HG03135 (cell line): ENCODE measurements around the gene TRIM61.
"Not testable (repeated sequence)": the region's sequence is repeated elsewhere in the genome, so short reads cannot be mapped to it uniquely, and the experiment has no call there.

Experiments used
- ATAC-seq: cut with Tn5 transposase; IDR thresholded peaks from one replicate; pipeline ENCODE4 v1.9.1; 2021; ENCODE audit warnings: mild to moderate bottlenecking, moderate library complexity; ENCODE audit not compliant: unreplicated experiment

The TRIM61 gene

GRCh38 chr4:164959421-164959820, 18.0 kb downstream of the TRIM61 start:
- ATAC-seq, result not testable (repeated sequence)

GRCh38 chr4:164956766-164957643, 20.5 kb downstream of the TRIM61 start:
- ATAC-seq, result peak; percentile 100

- ATAC-seq, result no peak
Measured at GRCh38 chr4:164955107-164955805, 22.2 kb downstream of the TRIM61 start.

GRCh38 chr4:164952551-164952950, 24.9 kb downstream of the TRIM61 start:
- ATAC-seq, result no peak

- no peak for ATAC-seq
Measured at GRCh38 chr4:164949448-164950143, 27.9 kb downstream of the TRIM61 start.

DNA sequence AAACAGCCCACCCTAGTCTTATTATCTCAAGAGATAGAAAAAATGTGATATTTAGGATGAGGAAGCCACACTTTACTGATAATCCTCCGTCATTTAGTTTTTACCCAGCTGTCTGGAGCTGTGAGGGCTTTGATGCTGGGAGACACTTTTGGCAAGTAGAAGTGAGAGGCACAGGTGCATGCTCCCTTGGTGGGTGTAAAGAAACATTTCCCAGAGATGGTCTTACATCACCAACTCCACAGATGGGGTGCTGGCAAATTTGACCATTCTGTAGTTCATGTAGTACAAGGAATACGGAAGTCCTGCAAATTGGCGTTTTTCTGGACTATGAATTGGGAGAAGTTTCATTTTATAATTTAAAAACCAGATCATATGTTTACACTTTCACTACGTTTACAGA, 28.5 kb downstream of the TRIM61 start:
- no peak for ATAC-seq

DNA sequence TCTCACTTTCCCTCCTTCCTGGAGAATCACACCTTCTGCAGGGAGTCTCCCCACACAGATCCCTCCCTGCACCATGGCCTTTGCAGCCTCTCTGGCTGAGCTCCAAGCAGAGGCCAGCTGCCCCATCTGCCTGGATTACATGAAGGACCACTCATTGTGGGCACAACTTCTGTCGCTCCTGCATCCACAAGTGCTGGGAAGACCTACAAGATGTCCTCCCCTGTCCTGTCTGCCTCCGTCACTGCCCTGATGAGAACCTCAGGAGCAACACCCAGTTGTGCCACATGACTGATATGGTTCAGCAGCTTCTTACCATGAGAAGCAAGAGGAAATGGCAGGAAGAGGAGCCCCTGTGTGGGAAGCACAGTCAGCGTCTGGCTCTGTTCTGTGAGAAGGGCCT, 29.5 kb downstream of the TRIM61 start:
- not testable (repeated sequence) for ATAC-seq

GRCh38 chr4:164946810-164947209, 30.6 kb downstream of the TRIM61 start:
- no peak for ATAC-seq

DNA sequence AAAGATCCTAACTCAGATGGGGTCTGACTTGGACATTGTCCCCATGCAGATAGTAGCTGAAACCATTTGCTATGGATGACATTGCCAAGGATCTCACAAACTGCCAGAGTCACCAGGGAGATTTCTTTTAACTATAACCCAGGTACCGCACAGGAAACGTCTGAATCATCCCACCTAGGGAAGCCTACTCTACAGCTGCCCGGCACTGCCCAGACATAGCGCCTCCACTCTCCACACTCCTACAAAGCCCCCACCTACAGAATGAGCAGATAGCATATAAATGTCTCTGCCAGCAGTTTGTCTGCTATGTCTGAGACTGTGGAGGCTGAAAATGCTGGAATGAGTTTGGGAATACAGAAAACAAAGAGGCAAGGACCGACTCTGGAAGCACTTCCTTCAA, 32.3 kb downstream of the TRIM61 start:
- no peak for ATAC-seq

- ATAC-seq, result no peak
Measured at GRCh38 chr4:164943192-164943591, 34.3 kb downstream of the TRIM61 start.

GRCh38 chr4:164937576-164938270, 39.7 kb downstream of the TRIM61 start:
- ATAC-seq, result peak; percentile 39

DNA sequence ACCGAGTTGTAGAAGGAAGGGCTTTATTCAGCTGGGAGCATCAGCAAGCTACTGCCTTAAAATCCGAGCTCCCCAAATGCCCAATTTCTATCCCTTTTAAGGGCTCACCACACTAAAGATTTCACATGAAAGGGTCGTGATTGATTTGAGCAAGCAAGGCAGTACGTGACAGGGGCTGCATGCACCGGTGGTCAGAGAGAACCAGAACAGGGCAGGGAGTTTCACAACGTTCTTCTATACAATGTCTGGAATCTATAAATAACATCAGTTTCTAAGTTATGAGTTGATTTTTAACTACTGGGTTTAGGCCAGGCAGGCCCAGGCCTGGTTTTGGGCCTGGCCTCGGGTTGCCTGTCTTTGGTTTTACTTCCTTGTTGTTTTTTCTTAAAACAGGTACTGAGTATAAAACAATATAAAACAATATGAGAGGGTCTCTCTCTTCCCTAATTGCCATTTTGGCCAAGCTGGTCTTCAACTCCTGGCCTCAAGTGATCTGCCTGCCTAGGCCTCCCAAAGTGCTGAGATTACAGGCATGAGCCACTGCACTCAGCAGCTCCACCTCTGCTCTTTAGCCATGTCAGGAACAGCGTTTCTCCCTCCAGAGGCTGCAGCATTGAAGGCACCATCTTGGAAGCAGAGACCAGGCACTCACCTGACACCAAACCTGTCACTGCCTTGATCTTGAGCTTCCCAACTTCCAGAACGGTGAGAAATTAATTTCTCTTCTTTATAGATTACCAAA, 41.4 kb downstream of the TRIM61 start:
- ATAC-seq, result peak; percentile 63

DNA sequence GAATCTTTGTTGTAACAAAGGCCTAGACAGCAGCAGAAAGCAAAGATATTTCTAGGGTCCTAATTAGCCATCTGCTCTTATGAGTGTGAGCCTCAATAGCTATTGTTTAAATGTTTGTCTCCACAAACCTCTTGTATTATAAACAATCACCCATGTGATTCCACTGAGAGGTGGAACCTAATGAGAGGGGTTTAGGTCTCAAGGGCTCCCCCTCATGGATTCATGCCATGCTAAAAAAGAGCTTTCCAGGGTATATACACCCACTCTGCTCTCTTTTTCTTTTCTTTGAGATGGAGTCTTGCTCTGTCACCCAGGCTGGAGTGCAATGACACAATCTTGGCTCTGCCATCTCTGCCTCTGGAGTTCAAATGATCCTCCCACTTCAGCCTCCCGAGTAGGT, 42.1 kb downstream of the TRIM61 start:
- peak; percentile 71 for ATAC-seq

DNA sequence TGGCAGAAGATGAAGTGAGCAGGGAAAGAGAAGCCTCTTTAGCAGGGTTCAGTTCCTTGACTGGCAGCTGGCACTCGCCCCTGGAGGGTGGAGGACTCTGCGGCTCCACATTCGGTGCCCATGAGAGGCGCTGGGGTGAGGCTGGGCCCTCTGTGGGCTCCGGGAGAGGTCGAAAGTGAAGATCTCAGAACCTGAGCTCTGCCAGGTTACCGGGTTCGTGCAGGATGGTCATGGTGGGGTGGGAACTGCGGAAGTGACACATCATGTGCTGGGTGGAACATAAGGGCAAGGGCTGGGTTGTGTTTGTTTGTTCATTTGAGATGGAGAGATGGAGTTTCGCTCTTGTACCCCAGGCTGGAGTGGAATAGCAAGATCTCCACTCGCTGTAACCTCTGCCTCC, 44.2 kb downstream of the TRIM61 start:
- ATAC-seq, result no peak

DNA sequence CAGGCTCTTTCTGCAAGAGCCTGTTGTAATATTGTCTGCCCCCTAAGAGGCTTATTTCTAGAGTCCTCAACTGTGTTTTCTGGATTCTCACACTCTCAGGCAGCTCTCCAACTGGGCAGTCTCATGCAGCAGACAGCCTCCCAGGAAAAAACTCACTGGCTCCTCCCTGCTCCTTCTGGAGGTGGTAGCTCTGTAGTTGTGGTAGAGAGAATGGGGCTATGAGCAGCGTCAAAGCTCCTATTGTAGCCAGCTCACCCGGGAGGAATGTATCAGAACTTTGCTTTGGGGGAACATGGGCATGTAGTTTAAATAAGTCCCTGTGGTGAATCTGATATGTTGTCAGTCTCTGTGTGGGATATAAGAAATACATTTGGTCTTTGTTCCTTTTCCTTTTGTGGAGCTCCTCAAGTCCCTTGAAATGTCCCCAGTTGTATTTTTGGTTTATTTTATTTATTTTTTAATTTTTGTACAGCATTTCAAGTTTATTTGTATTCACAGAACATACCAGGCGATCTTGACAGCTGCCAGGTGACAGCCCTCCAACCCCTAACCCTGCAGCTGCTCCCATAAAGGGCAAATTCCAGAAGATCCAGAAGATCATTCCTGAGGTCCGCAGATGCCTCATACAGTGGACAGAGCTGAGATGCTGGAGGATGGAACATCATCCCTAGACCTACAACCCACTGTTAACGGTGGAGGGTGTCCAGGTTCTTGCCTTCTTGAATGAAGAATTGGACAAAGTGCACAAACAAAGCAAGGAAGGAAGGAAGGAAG, 45.7 kb downstream of the TRIM61 start:
- ATAC-seq, result no peak

DNA sequence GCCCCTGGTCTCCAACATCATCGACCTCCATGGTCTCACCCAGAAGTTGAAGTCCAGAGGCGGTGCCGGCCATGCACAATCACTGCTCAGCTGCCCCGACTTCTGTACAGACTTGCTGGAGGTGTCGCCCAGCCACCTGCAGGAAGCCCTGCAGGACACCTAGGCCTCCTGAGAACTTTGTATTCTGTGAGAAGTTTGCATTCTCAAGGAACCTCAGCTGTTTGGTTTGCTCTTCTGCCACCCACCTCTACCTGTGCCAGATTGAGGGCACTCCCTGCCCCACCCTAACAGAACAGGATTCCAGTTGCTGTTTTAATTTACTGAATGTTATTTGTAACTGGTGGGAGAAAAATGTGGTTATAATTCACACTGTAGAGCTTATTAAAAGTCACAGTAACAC, 46.8 kb downstream of the TRIM61 start:
- no peak for ATAC-seq

DNA sequence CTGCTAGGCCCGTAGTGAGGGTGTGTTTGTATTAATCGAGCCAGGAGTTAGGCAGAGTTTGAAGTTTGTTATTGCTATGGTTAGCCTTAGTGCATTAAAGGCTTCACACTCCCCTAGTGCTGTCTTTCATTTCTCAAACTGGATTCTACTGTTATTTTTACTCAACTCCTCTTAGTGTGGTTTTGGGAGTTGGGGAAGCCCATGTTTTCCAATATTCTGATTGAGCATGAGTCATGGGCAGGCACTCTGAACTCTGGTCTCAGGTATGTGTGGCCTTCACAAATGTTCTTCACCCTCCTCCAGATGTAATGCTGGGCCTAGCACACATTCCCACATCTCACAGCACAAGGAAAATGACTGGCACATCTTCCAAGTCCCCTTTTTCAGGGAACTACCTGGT, 50.4 kb downstream of the TRIM61 start:
- ATAC-seq, result not testable (repeated sequence)

DNA sequence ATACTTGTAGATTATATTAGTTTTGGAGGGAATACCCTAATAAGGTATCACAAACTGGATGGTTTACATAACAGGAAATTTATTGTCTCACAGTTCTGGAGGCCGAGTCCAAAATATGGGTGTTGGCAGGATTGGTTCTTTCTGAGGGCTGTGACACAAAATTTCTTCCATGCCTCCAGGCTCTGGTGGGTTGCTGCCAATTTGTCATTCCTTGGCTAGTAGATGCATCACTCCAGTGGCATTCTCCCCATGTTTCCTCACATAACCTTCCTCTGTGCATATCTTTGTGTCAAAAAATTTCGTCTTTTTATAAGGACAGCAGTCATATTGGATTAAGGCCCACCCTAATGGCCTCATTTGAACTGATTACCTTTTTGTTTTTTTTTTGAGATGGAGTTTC, 51.2 kb downstream of the TRIM61 start:
- ATAC-seq, result no peak

GRCh38 chr4:164924670-164925238, 52.7 kb downstream of the TRIM61 start:
- no peak for ATAC-seq
